ENCODE data around the gene CALD1.
A peak's percentile ranks its signal among the peaks of the same experiment; 100 is the strongest.

Gene CALD1

DNA sequence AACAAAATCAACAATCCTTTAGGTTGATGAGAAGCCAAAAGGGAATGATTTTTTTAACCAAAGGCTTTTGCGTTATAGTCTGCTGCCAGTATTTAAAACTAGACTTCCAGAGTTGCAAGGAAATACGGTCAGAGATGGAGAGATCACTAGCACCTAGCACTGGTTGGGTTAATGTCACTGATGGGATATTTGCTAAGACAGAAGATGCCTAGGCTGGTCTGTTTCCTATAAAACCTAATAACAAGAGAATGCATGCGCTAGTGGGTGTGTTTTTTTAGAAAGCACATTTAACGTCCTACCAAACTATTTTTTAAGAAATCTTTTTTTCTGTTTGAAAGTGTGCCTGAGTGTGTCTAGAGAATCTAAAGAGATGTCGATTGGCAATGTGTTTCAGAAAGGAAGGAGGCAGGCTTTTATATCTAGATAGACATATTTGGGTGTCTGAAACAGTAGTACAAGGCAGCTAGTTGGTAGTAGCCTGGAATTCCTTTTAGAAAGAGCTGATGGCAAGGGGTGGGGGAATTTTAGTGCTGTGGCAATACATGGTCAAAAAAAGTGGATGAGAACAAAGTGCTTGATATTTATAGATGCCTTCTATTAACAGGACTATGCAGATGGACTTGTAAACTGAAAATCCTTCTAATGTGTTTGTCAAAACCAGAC, 863 bp downstream of the CALD1 start:
- Histone ChIP-seq H3K4me3 (ENCODE audit: low read depth, low read length) (peak overlapping the region; percentile 55), H3K4me1 (ENCODE audit: control insufficient read depth, insufficient read depth, low read length) (0 out of 2 replicates have a peak, but pooled peaks cover 3% of the 10 kb centered on the region), H3K36me3 (ENCODE audit: control insufficient read depth in 2 of 2, insufficient read depth in 1 of 2, low read length in 2 of 2) (no peaks in the 10 kb centered on the region), H3K27ac (ENCODE audit: extremely low read depth, low read depth, low read length) (peak overlapping the region; percentile 56; the same call in 1 of the 2 replicates), H3K9me3 (ENCODE audit: control insufficient read depth, insufficient read depth, low read depth, low read length) (no peaks in the 10 kb centered on the region)
- ChIA-PET POLR2A (interaction anchor here (1.4 kb wide), 2 partner anchors 8 to 106 kb away, joined by 3 to 5 read pairs; no protein-coding TSS in a partner anchor), CTCF (interaction anchor here (0.7 kb wide), 1 partner anchor 121 kb away, joined by 3 read pairs; no protein-coding TSS in a partner anchor)
- TF ChIP-seq TRIM28 (IDR thresholded peaks at IDR 0.05; ENCODE audit: borderline replicate concordance, low read length), result no peak
- no peak for TF ChIP-seq ZBTB21 (tag by site-specific recombination; IDR thresholded peaks at IDR 0.05)
- no peak for TF ChIP-seq ZNF394 (tag by site-specific recombination; IDR thresholded peaks at IDR 0.05; ENCODE audit: borderline replicate concordance)
- TF ChIP-seq, protein P1, sequence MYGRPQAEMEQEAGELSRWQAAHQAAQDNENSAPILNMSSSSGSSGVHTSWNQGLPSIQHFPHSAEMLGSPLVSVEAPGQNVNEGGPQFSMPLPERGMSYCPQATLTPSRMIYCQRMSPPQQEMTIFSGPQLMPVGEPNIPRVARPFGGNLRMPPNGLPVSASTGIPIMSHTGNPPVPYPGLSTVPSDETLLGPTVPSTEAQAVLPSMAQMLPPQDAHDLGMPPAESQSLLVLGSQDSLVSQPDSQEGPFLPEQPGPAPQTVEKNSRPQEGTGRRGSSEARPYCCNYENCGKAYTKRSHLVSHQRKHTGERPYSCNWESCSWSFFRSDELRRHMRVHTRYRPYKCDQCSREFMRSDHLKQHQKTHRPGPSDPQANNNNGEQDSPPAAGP (tag by site-specific recombination; IDR thresholded peaks at IDR 0.05), result no peak
- no peak for TF ChIP-seq PRDM1 (tag by site-specific recombination; IDR thresholded peaks at IDR 0.05)
- no peak for TF ChIP-seq ZNF37A (tag by site-specific recombination; IDR thresholded peaks at IDR 0.05)
- TF ChIP-seq ZNF23 (tag by site-specific recombination; IDR thresholded peaks at IDR 0.05; ENCODE audit: borderline replicate concordance), result no peak
- TF ChIP-seq ZNF146 (tag by site-specific recombination; IDR thresholded peaks at IDR 0.05), result no peak
- TF ChIP-seq ZNF214 (tag by site-specific recombination; IDR thresholded peaks at IDR 0.05; ENCODE audit: borderline replicate concordance), result no peak
- TF ChIP-seq ZNF366 (tag by site-specific recombination; conservative IDR thresholded peaks at IDR 0.05), result no peak
- no peak for TF ChIP-seq ZBTB20 (tag by site-specific recombination; IDR thresholded peaks at IDR 0.05)
- no peak for TF ChIP-seq INSM2 (tag by site-specific recombination; IDR thresholded peaks at IDR 0.05)
- no peak for TF ChIP-seq ZNF660 (tag by site-specific recombination; IDR thresholded peaks at IDR 0.05)

GRCh38 chr7:134781171-134781570, 1.7 kb downstream of the CALD1 start:
- peak overlapping the region; percentile 55 for H3K4me3 ChIP-seq (ENCODE audit: low read depth, low read length)
- TF ChIP-seq ZNF19 (tag by site-specific recombination; IDR thresholded peaks at IDR 0.05; ENCODE audit: low read depth) (no peak), ZBTB21 (tag by site-specific recombination; IDR thresholded peaks at IDR 0.05) (no peak), ZNF391 (tag by site-specific recombination; IDR thresholded peaks at IDR 0.05; ENCODE audit: borderline replicate concordance, low read depth) (no peak), OSR2 (tag by site-specific recombination; IDR thresholded peaks at IDR 0.05) (no peak), WT1 (tag by site-specific recombination; IDR thresholded peaks at IDR 0.05) (no peak), ZNF138 (tag by site-specific recombination; IDR thresholded peaks at IDR 0.05; ENCODE audit: borderline replicate concordance) (no peak), ZNF747 (tag by site-specific recombination; IDR thresholded peaks at IDR 0.05) (no peak)
- TF ChIP-seq, protein P2, sequence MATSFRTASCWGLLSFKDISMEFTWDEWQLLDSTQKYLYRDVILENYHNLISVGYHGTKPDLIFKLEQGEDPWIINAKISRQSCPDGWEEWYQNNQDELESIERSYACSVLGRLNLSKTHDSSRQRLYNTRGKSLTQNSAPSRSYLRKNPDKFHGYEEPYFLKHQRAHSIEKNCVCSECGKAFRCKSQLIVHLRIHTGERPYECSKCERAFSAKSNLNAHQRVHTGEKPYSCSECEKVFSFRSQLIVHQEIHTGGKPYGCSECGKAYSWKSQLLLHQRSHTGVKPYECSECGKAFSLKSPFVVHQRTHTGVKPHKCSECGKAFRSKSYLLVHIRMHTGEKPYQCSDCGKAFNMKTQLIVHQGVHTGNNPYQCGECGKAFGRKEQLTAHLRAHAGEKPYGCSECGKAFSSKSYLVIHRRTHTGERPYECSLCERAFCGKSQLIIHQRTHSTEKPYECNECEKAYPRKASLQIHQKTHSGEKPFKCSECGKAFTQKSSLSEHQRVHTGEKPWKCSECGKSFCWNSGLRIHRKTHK (tag by site-specific recombination; IDR thresholded peaks at IDR 0.05), result no peak
- H3K27ac ChIP-seq (ENCODE audit: extremely low read depth, low read depth, low read length), result no peak overlapping the region
- POLR2A ChIA-PET, result no interaction called here
- 0 out of 2 replicates have a peak, but pooled peaks cover 3% of the 10 kb centered on the region for H3K4me1 ChIP-seq (ENCODE audit: control insufficient read depth, insufficient read depth, low read length)
- CTCF ChIA-PET, result no interaction called here
- H3K9me3 ChIP-seq (ENCODE audit: control insufficient read depth, insufficient read depth, low read depth, low read length), result no peaks in the 10 kb centered on the region
- no peaks in the 10 kb centered on the region for H3K36me3 ChIP-seq (ENCODE audit: control insufficient read depth in 2 of 2, insufficient read depth in 1 of 2, low read length in 2 of 2)

Measured in HEK293 (cell line).